HK-2 (cell line): ENCODE measurements around the gene RASGRF2.
"Not testable (repeated sequence)": the region's sequence is repeated elsewhere in the genome, so short reads cannot be mapped to it uniquely, and the experiment has no call there.

ENCODE experiments used
- DNase-seq: peaks from one replicate; pipeline ENCODE4 v3.0.0-alpha.2; 2018; ENCODE audit not compliant: unreplicated experiment

RASGRF2 gene

DNA sequence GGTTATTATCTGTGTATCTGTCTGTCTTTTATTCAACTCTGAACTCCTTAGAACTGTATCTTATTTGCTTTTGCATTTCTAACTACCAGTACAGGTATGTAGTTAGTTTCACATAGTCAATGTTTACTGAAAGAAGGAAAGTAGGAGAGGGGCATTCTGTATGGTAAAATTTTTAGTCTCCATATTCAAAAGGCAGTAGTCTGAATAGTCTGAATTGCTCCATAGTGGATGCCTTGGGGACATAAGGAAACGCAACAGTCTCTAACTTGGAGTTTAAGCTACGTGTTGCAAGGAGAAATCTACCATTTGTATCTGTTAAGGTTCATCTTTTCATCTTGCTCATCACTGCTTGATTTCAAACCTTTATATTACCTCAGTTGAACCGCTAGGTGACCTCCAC lies 26.2 kb downstream of the RASGRF2 start:
- no peak for DNase-seq

DNA sequence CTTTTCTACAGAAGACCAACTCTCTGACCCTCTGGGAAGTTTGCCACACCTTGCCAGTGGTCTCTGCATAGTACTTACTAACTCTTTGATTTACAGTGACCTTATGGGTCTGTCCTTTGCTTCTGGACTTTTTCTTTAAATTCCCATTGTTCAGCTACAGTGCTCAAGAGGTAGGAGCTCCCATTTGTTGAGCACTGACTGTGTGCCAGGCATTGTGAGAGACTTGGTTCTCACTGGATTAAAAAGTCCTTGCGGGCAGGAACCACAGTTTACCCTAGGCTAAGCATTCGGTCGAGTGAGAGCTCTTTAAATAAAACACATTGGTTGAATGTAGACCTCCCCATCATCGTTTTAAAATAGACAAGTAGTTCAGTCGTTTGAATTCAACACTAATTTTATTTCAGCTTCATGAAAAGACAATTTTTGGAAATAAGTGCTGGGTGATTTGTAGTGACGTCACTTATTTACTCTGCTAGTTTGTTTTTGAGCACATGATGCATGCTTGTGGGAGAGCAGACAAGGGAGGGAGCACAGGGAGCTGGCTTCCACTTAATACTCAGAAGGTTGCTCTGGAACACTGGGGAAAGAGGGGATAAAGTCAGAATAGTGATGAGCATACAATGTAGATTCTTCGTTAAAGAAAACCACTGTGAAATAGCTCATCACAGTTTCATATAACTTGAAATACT lies 27.1 kb downstream of the RASGRF2 start:
- DNase-seq: no peak

- DNase-seq: no peak
Measured at GRCh38 chr5:80988419-80988935, 28.3 kb downstream of the RASGRF2 start.

- DNase-seq: no peak
Measured at GRCh38 chr5:80989883-80990282, 29.7 kb downstream of the RASGRF2 start.

GRCh38 chr5:80990527-80990926 lies 30.4 kb downstream of the RASGRF2 start:
- DNase-seq: no peak

DNA sequence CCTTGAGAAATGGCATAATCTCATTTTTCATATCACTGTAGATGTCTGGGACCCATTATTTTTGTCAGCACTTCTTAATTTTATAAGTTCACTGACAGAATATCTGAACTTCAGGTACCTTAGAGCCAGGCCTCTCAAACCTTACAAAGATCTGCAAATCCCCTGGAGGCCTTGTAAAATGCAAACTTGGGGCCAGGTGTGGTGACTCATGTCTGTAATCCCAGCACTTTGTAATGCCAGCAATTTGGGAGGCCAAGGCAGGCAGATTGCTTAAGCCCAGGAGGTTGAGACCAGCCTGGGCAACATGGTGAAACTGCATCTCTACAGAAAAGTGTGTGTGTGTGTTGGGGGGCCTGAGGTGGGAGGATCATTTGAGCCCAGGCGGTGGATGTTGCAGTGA lies 30.8 kb downstream of the RASGRF2 start:
- no peak for DNase-seq

DNA sequence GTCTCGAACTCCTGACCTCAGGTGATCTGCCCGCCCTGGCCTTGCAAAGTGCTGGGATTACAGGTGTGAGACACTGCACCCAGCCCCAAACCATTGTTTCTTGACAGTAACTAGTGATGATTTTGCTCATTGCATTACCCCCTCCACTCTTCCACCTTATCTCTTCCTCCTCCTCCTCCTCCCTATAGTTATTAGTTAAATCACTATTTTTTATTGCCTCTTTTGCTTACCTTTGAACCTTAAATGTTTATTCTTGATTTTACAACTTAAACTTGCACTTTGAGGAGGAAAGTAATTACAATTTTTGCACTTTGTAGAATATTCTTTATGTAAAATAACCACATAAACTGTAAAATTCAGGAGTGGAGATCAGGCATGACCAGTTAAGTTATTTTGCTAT lies 35.7 kb downstream of the RASGRF2 start:
- DNase-seq: no peak

GRCh38 chr5:80998590-80998979 lies 38.4 kb downstream of the RASGRF2 start:
- DNase-seq: no peak

- no peak for DNase-seq
Measured at GRCh38 chr5:81003811-81004386, 43.7 kb downstream of the RASGRF2 start.

DNA sequence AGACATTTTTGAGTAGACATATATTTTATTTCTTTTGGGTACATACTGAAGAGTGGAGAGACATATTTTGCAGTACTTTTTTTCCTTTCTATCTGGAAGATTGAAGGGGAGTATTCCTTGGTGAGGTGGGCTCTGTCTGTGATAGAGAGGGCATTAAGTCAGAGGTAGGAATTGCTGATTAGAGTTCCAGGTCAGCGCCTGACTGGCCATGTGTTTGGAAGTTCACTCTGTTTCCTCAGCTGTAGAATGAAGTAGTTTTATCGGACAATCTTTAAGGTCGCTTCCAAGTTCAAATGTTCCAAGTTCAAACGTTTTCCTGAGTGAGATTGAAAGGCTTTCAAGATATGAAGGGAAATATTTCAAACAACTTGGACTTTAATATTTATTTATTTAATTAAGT lies 45.5 kb downstream of the RASGRF2 start:
- DNase-seq: no peak

- DNase-seq: no peak
Measured at GRCh38 chr5:81006231-81006630, 46.1 kb downstream of the RASGRF2 start.

DNA sequence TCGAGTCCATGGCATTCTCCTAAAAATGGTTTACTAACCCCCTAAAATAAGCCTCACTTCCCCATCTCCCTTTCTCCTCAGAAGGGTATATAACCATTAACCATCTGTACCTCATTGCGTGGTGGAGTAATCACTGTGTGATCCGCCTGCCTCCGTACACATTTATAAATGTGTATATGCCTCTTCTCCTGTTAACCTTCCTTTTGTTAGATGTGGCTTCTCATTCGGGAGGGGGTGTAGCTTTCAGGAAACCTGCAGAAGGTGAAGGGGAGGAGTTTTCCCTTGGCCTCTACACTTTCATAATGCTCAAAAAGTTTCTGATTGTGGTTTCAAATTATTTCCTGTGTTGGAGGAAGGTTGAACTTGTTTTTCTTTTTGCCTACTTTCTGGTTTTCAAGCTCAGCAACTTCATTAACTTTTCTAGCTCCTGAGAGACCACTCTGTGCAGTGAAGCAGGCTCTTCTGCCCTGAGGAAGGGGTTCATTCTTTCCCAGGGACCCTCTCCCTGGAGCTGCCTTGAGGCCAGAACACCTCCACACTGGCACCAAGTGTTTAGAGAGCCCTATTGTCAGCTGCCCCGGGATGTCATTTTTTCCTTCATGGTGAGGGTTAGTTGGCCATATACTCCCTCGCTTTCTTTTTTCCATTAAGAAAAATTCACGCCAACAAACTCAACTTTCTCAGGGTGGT lies 46.9 kb downstream of the RASGRF2 start:
- no peak for DNase-seq

DNA sequence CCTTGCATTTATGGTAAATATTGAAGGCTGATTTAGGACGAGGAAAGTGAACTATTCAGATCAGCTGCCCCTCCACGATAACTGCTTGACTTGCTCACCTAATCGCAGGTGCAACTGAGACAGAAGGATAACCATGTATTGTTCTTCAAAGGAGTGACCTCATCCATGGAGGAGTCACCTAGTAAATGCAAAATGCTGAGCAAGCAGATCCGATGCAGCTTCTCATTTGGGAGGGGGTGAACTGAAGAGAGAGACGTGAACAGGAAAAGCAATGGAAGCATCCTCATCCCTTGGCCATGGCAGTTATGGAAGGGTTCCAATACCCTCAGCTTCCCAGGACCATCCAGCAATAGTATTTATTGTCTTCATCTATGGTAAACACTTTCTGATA lies 47.5 kb downstream of the RASGRF2 start:
- no peak for DNase-seq

DNA sequence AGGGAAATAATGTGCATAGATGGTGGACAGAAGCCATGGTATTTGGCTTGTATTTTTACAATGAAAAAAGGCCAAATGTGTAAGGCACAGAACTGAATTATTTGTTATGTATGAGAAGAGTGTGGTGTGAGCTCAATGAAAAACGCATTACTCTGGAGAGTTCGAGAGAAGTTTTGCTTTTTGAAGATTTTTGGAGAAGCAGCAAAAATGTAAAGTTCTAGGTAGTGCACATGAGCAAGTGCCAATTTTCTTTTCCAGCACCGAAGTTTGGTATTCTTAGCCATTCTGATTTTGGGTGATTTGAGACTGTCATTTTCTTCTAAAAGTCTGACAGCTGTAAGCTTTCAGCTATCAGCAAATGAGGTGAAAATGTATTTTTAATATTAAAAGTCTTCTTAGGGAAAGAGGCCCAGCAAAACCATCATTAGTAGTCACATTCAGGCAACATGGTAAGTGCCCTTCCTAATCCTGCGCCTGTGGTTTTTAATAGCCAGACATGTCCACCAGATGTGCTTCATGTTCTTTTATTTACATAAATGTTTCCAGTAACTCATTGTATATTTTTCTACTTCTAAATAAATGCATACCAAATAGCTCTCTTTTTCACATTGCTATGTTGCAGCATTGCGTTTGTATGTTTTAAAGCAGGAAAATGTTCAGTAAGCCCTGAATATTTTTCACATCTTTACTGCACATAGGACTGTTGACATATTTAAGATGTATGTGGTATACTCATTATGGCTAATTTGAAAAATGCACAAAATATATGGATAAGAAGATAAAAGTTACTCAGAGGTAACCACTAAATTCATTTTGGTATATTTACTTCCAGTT lies 50.4 kb downstream of the RASGRF2 start:
- no peak for DNase-seq

GRCh38 chr5:81014348-81014747 lies 54.2 kb downstream of the RASGRF2 start:
- DNase-seq: no peak

DNA sequence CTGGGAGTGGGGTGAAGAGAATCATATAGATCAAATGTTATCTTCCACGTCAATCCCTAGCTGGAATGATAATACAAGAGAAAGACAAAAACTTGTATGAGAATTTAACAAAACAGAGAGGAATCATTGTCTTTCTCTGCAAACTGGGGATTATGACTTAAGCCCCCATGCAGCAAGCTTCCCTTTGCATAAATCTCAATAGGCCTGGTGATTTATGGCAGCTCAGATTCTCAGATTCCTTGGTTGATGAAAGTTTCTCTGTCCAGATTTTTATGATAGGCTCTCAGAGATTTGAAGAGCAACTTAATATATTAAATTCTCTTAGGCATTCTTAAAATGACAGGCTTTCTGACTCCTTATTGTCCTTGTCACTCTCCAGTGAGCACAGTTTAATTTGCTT lies 56.0 kb downstream of the RASGRF2 start:
- no peak for DNase-seq

GRCh38 chr5:81017320-81017719 lies 57.2 kb downstream of the RASGRF2 start:
- no peak for DNase-seq

DNA sequence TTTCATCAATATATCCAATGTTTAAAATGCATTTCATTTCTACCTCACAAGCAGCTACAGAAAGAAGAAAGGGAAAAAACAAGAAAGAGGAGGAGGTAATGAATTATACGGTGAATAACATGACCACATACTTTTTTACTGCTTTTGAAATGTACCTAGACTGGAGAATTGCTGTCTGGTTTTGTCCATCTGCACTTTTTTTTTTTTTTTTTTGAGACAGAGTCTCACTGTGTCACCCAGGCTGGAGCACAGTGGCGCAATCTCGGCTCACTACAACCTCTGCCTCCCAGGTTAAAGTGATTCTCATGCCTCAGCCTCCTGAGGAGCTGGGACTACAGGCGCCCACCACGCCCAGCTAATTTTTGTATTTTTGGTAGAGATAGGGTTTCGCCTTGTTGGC lies 58.4 kb downstream of the RASGRF2 start:
- not testable (repeated sequence) for DNase-seq

GRCh38 chr5:81019748-81020147 lies 59.6 kb downstream of the RASGRF2 start:
- DNase-seq: no peak

GRCh38 chr5:81020478-81021167 lies 60.5 kb downstream of the RASGRF2 start:
- no peak for DNase-seq

DNA sequence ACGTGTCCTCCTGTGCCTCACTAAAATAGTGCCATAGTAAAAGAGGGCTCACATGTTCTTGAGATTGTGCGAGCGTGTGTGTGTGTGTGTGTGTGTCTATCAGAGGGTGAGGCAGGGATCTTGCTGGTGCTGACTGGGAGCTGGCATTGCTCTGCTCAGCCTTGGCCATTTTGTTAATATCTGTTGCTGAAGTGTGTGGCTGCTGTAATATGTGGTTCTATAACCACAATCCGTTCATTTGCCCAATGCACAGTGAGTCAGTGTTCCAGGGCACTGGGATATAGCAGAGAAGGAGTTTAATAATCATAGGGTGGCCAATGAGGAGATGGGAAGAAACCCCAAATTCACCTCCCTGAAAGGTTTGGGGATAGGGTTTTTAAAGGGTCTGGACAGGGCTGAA lies 61.3 kb downstream of the RASGRF2 start:
- no peak for DNase-seq
